Kidney (tissue), 14 donors: ENCODE results near the gene SLIT1. TPM values are rescaled to one million over a fixed set of nuclear protein-coding genes. Genes with fewer than 3 reads are reported as not detected.
A peak's percentile ranks its signal among the peaks of the same experiment; 100 is the strongest.

ENCODE experiments used
- DNase-seq, 5 donors: peaks; one replicate each; pipeline ENCODE4 v3.0.0-alpha.2; 2013 to 2020
- FAIRE-seq: peaks from 2 replicates; lab custom pipeline; 2012; peaks lifted over from hg19 to GRCh38; lab: Jason Lieb, UNC
- H3K27ac ChIP-seq, 2 donors: one replicate each; pipeline ENCODE4 v1.7.0; 2013; ENCODE audit warnings: low read depth in 2 of 2, low read length in 2 of 2, inconsistent platforms in 1 of 2
- H3K27me3 ChIP-seq: one replicate; pipeline ENCODE4 v1.7.1; 2013; ENCODE audit warnings: low read length, inconsistent platforms; ENCODE audit not compliant: control insufficient read depth, insufficient read depth
- H3K36me3 ChIP-seq, 3 donors: one replicate each; pipeline versions ENCODE4 v1.7.0 to v1.7.1; 2013; ENCODE audit warnings: low read length in 3 of 3, control low read depth in 1 of 3, inconsistent platforms in 1 of 3; ENCODE audit not compliant: insufficient read depth in 3 of 3, control insufficient read depth in 2 of 3
- H3K4me1 ChIP-seq, 3 donors: one replicate each; pipeline versions ENCODE4 v1.7.0 to v1.7.1; 2013; ENCODE audit warnings: low read length in 3 of 3, inconsistent platforms in 1 of 3, low read depth in 1 of 3; ENCODE audit not compliant: control insufficient read depth in 2 of 3, insufficient read depth in 2 of 3
- H3K4me3 ChIP-seq, 3 donors: one replicate each; pipeline versions ENCODE4 v1.7.0 to v1.8.1; 2013; ENCODE audit warnings: low read length in 3 of 3, control low read depth in 1 of 3, inconsistent platforms in 1 of 3
- H3K9ac ChIP-seq, 3 donors: one replicate each; pipeline versions ENCODE4 v1.7.0 to v1.7.1; 2013; ENCODE audit warnings: low read length in 3 of 3, control low read depth in 1 of 3, inconsistent platforms in 1 of 3
- H3K9me3 ChIP-seq, 3 donors: one replicate each; pipeline versions ENCODE4 v1.7.0 to v1.7.1; 2013; ENCODE audit warnings: low read length in 3 of 3, control low read depth in 1 of 3, inconsistent platforms in 1 of 3; ENCODE audit not compliant: control insufficient read depth in 2 of 3, insufficient read depth in 1 of 3
- CTCF ChIP-seq: IDR thresholded peaks from 3 replicates; pipeline ENCODE4 v1.5.1; 2012; ENCODE audit warnings: mild to moderate bottlenecking, moderate library complexity, borderline replicate concordance; ENCODE audit not compliant: insufficient read depth; ENCODE audit errors: extremely low read depth
- intact Hi-C: fragments of 100-400 bp; cut with DNase I; formaldehyde crosslinking; loops from one replicate; pipeline ENCODE4 v1.11.1; 2022
- polyA plus RNA-seq: library from polyadenylated mRNA; stranded (reverse); fragments of 350-450 nt; fragmentation: Illumina TruSeq; extraction: RNeasy Lipid Tissue Mini Kit (QIAGEN cat#74804); gene quantifications from one replicate; pipeline ENCODE4 v1.2.3, GENCODE V29; 2014; ENCODE audit warnings: low read depth, low replicate concordance; ENCODE audit not compliant: insufficient read depth
- total RNA-seq: library from RNA; stranded (reverse); fragmentation: NEBNext Ultra II Directional; extraction: Animal tissue kit (Norgen Biotek cat#: 25700); gene quantifications from one replicate; pipeline ENCODE4 v1.2.1, GENCODE V29; 2021
- donor health status: control.
- donor health status: control.
- donor health status: control.
- donor health status: control.
- donor health status: control.
- donor health status: DM: yes; HTN: yes; CAD: no.
- donor health status: Normal renal cell carcinoma (clear cell type).

The SLIT1 gene
- total and polyA plus RNA-seq, 2 donors from 2014 or later, result 0.06 to 0.35 TPM

GRCh38 chr10:97001183-97001991 is 184.4 kb downstream of the SLIT1 start:
- Histone ChIP-seq H3K9me3 (no peaks in the 10 kb centered on the region), H3K4me1 (no peaks in the 10 kb centered on the region), H3K9ac (no peak overlapping the region), H3K27ac (no peak overlapping the region), H3K36me3 (no peaks in the 10 kb centered on the region), H3K27me3 (no peaks in the 10 kb centered on the region), H3K4me3 (no peak overlapping the region)
- TF ChIP-seq CTCF, result no peak
- DNase-seq (no peak), FAIRE-seq (no peak)
- intact Hi-C loops, result no loop called here

DNA sequence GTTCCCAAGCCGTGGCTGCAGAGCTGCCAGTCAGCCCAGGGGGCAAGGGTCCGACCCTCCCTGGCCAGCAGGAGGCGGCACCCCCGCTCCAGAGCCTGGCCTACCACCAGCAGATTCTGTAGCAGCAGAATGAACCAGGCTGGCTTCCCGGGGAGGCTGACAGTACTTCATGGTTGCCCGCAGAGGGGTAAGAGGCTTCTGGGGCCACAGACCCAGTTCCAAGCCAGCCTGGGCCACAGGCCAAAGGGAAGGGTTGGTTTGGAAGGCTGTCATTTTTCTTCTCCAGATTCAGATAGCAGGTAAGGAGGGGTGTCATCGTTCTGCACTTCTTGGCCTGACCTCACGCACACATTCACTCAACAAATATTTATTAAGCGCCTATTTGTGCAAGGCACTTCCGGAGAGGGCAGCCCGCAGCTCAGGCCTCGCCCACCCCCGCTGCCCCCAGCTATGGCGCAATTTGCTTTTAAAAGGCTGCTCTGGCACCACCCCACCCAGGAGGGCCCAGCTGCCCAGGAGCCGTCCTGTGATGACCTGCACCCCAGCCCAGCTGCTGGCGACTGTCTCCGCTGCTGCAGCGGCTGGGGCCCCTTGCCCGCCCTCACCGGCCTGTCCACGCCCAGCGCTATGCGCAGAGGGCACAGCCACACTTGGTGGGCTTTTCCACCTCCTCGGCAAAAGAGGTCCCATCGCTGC is 185.1 kb downstream of the SLIT1 start:
- no peak overlapping the region for H3K27ac ChIP-seq
- DNase-seq (peak in 1 of 5 donors; percentile 66), FAIRE-seq (no peak)
- H3K36me3 ChIP-seq, result no peaks in the 10 kb centered on the region
- no peaks in the 10 kb centered on the region for H3K4me1 ChIP-seq
- TF ChIP-seq CTCF, result no peak
- H3K9me3 ChIP-seq, result no peaks in the 10 kb centered on the region
- no peak overlapping the region for H3K9ac ChIP-seq
- no peak overlapping the region for H3K4me3 ChIP-seq
- no peaks in the 10 kb centered on the region for H3K27me3 ChIP-seq
- intact Hi-C loops, result no loop called here

DNA sequence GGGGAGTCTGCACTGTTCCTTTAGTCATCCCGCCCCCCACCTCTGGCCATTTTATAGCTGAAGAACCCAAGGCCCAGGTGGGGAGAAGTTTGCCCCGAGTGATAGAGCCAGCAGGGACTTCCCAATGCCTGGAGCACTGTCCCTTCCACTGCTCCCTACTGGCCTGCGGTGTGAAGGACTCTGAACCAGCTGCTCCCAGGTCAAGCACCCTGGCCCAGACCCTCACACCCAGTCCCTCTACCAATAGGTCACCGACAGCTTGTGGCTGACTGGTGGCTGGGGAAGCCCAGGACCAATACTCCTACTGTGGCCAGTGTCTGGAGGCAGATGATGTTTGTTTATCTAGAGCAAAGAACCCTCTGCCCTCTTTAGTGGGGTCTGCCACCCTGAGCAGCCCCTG is 185.8 kb downstream of the SLIT1 start:
- Histone ChIP-seq H3K36me3 (no peaks in the 10 kb centered on the region), H3K4me1 (no peaks in the 10 kb centered on the region), H3K4me3 (no peak overlapping the region), H3K27me3 (no peaks in the 10 kb centered on the region), H3K9me3 (no peaks in the 10 kb centered on the region), H3K9ac (no peak overlapping the region), H3K27ac (no peak overlapping the region)
- FAIRE-seq (no peak), DNase-seq (peak in 1 of 5 donors; percentile 56)
- intact Hi-C loops, result no loop called here
- TF ChIP-seq CTCF, result no peak
